H9 (cell line): Measurements from ENCODE around the gene EMC8. TPM values are rescaled to one million over a fixed set of nuclear protein-coding genes. Genes with fewer than 3 reads are reported as not detected.

ENCODE experiments used
- DNase-seq: peaks from one replicate; pipeline ENCODE4 v3.0.0-alpha.2; 2017
- H2AFZ ChIP-seq: one replicate; pipeline ENCODE4 v1.6.1; 2013; ENCODE audit warnings: mild to moderate bottlenecking, low read length, control low read depth, moderate library complexity
- H2AK5ac ChIP-seq: 2 replicates; pipeline ENCODE4 v1.6.1; 2013; ENCODE audit warnings: low read length, control low read depth, mixed read lengths; ENCODE audit not compliant: insufficient read length
- H2BK120ac ChIP-seq: one replicate; pipeline ENCODE4 v1.6.1; 2013; ENCODE audit warnings: low read depth, mild to moderate bottlenecking, low read length, control low read depth, inconsistent platforms; ENCODE audit not compliant: poor library complexity, severe bottlenecking
- H2BK12ac ChIP-seq: 2 replicates; pipeline ENCODE4 v1.6.1; 2013; ENCODE audit warnings: low read length, control low read depth, mixed read lengths, low read depth; ENCODE audit not compliant: insufficient read length
- H2BK15ac ChIP-seq: 2 replicates; pipeline ENCODE4 v1.6.1; 2013; ENCODE audit warnings: low read depth, low read length, control low read depth
- H2BK20ac ChIP-seq: one replicate; pipeline ENCODE4 v1.6.1; 2013; ENCODE audit warnings: low read depth, mild to moderate bottlenecking, low read length, control low read depth, inconsistent platforms; ENCODE audit not compliant: poor library complexity, severe bottlenecking
- H2BK5ac ChIP-seq: 2 replicates; pipeline ENCODE4 v1.6.1; 2013; ENCODE audit warnings: low read length, control low read depth, mixed read lengths; ENCODE audit not compliant: insufficient read length
- H3K14ac ChIP-seq: 2 replicates; pipeline ENCODE4 v1.6.1; 2013; ENCODE audit warnings: low read length, control low read depth; ENCODE audit not compliant: insufficient read depth
- H3K18ac ChIP-seq: 2 replicates; pipeline ENCODE4 v1.6.1; 2013; ENCODE audit warnings: low read depth, mild to moderate bottlenecking, mixed read lengths, low read length, control low read depth; ENCODE audit not compliant: insufficient read length
- H3K23ac ChIP-seq: 2 replicates; pipeline ENCODE4 v1.6.1; 2013; ENCODE audit warnings: low read length, control low read depth, mixed read lengths, low read depth; ENCODE audit not compliant: insufficient read length
- H3K23me2 ChIP-seq: 2 replicates; pipeline ENCODE4 v1.6.1; 2013; ENCODE audit warnings: low read depth, mild to moderate bottlenecking, mixed read lengths, low read length, control low read depth; ENCODE audit not compliant: insufficient read length, poor library complexity, severe bottlenecking
- H3K27ac ChIP-seq: 2 replicates; pipeline ENCODE4 v1.5.1; 2013; ENCODE audit warnings: low read length, control low read depth, mixed read lengths, low read depth; ENCODE audit not compliant: insufficient read length
- H3K27me3 ChIP-seq: 2 replicates; pipeline ENCODE4 v1.6.1; 2013; ENCODE audit warnings: low read length, control low read depth, inconsistent platforms; ENCODE audit not compliant: insufficient read depth
- H3K4ac ChIP-seq: 2 replicates; pipeline ENCODE4 v1.6.1; 2013; ENCODE audit warnings: low read depth, mild to moderate bottlenecking, control low read depth, inconsistent platforms, low read length, moderate library complexity
- H3K4me1 ChIP-seq: 2 replicates; pipeline ENCODE4 v1.6.1; 2013; ENCODE audit warnings: low read length, control low read depth, inconsistent platforms; ENCODE audit not compliant: insufficient read depth
- H3K4me2 ChIP-seq: 2 replicates; pipeline ENCODE4 v1.6.1; 2013; ENCODE audit warnings: low read length, control low read depth, mixed read lengths; ENCODE audit not compliant: insufficient read length, insufficient read depth
- H3K56ac ChIP-seq: 2 replicates; pipeline ENCODE4 v1.6.1; 2013; ENCODE audit warnings: low read depth, mild to moderate bottlenecking, mixed read lengths, low read length, control low read depth; ENCODE audit not compliant: insufficient read length
- H3K79me1 ChIP-seq: 2 replicates; pipeline ENCODE4 v1.6.1; 2013; ENCODE audit warnings: low read depth, mild to moderate bottlenecking, moderate library complexity, low read length, control low read depth, inconsistent platforms; ENCODE audit not compliant: insufficient read depth, poor library complexity, severe bottlenecking
- H3K79me2 ChIP-seq: 2 replicates; pipeline ENCODE4 v1.6.1; 2013; ENCODE audit warnings: low read length, control low read depth, inconsistent platforms; ENCODE audit not compliant: insufficient read depth
- H3K9ac ChIP-seq: 2 replicates; pipeline ENCODE4 v1.6.1; 2013; ENCODE audit warnings: low read length, control low read depth, mixed read lengths; ENCODE audit not compliant: insufficient read length; ENCODE audit errors: extremely low read depth
- H3K9me3 ChIP-seq: one replicate; pipeline ENCODE4 v1.6.1; 2013; ENCODE audit warnings: low read depth, low read length, inconsistent platforms; ENCODE audit not compliant: control insufficient read depth
- H3T11ph ChIP-seq: one replicate; pipeline ENCODE4 v1.6.1; 2013; ENCODE audit warnings: mild to moderate bottlenecking, low read length, control low read depth, inconsistent platforms
- H4K20me1 ChIP-seq: one replicate; pipeline ENCODE4 v1.6.1; 2013; ENCODE audit not compliant: control insufficient read depth, insufficient read length, insufficient read depth
- H4K5ac ChIP-seq: 2 replicates; pipeline ENCODE4 v1.6.1; 2013; ENCODE audit warnings: low read depth, mild to moderate bottlenecking, mixed read lengths, low read length, control low read depth; ENCODE audit not compliant: insufficient read length
- H4K8ac ChIP-seq: replicated peaks from 2 replicates; pipeline ENCODE4 v1.6.1; 2013; ENCODE audit warnings: low read length, control low read depth, mixed read lengths, low read depth; ENCODE audit not compliant: insufficient read length
- H4K91ac ChIP-seq: 2 replicates; pipeline ENCODE4 v1.6.1; 2013; ENCODE audit warnings: low read depth, mild to moderate bottlenecking, moderate library complexity, mixed read lengths, low read length, control low read depth; ENCODE audit not compliant: insufficient read length
- H3K27ac Mint-ChIP-seq, 3 experiments: 2 replicates in 2 of 3; 3 replicates in 1 of 3; pipeline ENCODE4 v1.8.0; 2020 to 2021; ENCODE audit warnings: mixed read lengths in 3 of 3, mild to moderate bottlenecking in 1 of 3, moderate library complexity in 1 of 3
- H3K27me3 Mint-ChIP-seq: 2 replicates; pipeline ENCODE4 v1.8.0; 2021; ENCODE audit warnings: low read depth, mild to moderate bottlenecking, moderate library complexity, mixed read lengths
- H3K36me3 Mint-ChIP-seq, 3 experiments: 2 replicates in 2 of 3; 3 replicates in 1 of 3; pipeline ENCODE4 v1.8.0; 2020 to 2021; ENCODE audit warnings: low read depth in 3 of 3, mixed read lengths in 3 of 3; ENCODE audit not compliant: insufficient read depth in 1 of 3
- H3K4me1 Mint-ChIP-seq, 2 experiments: 2 replicates each; pipeline ENCODE4 v1.8.0; 2020; ENCODE audit warnings: mixed read lengths in 2 of 2
- H3K4me3 Mint-ChIP-seq, 2 experiments: 2 replicates in 1 of 2; 3 replicates in 1 of 2; pipeline ENCODE4 v1.8.0; 2020 to 2021; ENCODE audit warnings: mild to moderate bottlenecking in 2 of 2, mixed read lengths in 2 of 2, moderate library complexity in 1 of 2
- H3K9me3 Mint-ChIP-seq, 2 experiments: 2 replicates in 1 of 2; 3 replicates in 1 of 2; pipeline ENCODE4 v1.8.0; 2020; ENCODE audit warnings: mild to moderate bottlenecking in 2 of 2, mixed read lengths in 2 of 2, moderate library complexity in 1 of 2
- WGBS: extraction: QIAGEN DNeasy Blood & Tissue Kit; methylation state at CpG from one replicate; pipeline ENCODE4 v1.1.7; 2013; ENCODE audit warnings: missing lambda C conversion rate, low lambda C conversion rate, mixed read lengths; ENCODE audit not compliant: insufficient read length; ENCODE audit errors: extremely low coverage; 5-methylcytosine and 5-hydroxymethylcytosine counted together
- total RNA-seq: library from RNA; stranded (reverse); gene quantifications from 2 replicates; pipeline ENCODE4 v1.2.1, GENCODE V29; 2021
- TF ChIP-seq, protein P1 (sequence below): fragments of 200-600 bp; sonication (generic); conservative IDR thresholded peaks from 3 replicates; pipeline ENCODE4 v1.8.0; 2021; ENCODE audit warnings: antibody characterized with exemption, mild to moderate bottlenecking

Gene EMC8
- total RNA-seq, 1 experiment from 2014 or later = 52.3 TPM

DNA sequence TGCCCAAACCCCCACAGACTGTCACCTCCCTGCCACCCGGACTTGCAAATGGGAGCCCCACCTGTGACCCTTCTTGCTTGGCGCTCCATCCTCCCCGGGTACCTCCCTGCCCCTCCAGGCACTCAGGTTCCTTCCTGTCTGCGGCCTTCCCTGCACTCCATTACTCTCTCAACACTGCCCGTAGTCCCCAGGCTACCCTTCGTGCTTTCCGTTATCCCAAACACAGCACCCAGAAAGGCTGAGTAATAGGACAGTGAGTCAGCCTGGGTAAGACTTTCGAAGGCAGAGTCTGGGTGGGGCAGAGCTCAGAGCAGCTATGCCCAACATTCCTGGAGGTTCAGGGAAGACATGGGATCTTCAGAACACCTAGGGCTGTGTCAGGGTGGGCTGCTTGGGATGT lies 31.8 kb downstream of the EMC8 start:
- H4K20me1 ChIP-seq = no peaks in the 10 kb centered on the region
- H3K9me3 Mint-ChIP-seq = no peaks in the 10 kb centered on the region
- no peak overlapping the region for H3K27ac ChIP-seq
- H2BK120ac ChIP-seq = no peak overlapping the region
- no peaks in the 10 kb centered on the region for H3K79me1 ChIP-seq
- no peak overlapping the region for H2BK12ac ChIP-seq
- no peak overlapping the region for H3K4ac ChIP-seq
- no peak overlapping the region for H2BK15ac ChIP-seq
- no peaks in the 10 kb centered on the region for H3K23me2 ChIP-seq
- peaks cover 3% of the 10 kb centered on the region; the same call in 1 of the 2 replicates for H3K4me1 ChIP-seq
- H3K27me3 ChIP-seq = no peaks in the 10 kb centered on the region
- H3K18ac ChIP-seq = peak overlapping the region; percentile 10
- H3K4me3 Mint-ChIP-seq = no peak overlapping the region
- H4K8ac ChIP-seq = no peak overlapping the region
- H4K5ac ChIP-seq = no peak overlapping the region
- no peak overlapping the region for H2AFZ ChIP-seq
- peak overlapping the region in 2 of 3 experiments; percentile 56 to 78; a peak in 3 of 7 replicates for H3K27ac Mint-ChIP-seq
- H2AK5ac ChIP-seq = no peak overlapping the region
- H2BK20ac ChIP-seq = no peak overlapping the region
- H3K79me2 ChIP-seq = no peaks in the 10 kb centered on the region
- H3K4me2 ChIP-seq = no peak overlapping the region
- no peak overlapping the region for H3T11ph ChIP-seq
- H3K14ac ChIP-seq = peak overlapping the region; percentile 24; the same call in 1 of the 2 replicates
- no peak overlapping the region for H3K23ac ChIP-seq
- TF ChIP-seq, protein P1, sequence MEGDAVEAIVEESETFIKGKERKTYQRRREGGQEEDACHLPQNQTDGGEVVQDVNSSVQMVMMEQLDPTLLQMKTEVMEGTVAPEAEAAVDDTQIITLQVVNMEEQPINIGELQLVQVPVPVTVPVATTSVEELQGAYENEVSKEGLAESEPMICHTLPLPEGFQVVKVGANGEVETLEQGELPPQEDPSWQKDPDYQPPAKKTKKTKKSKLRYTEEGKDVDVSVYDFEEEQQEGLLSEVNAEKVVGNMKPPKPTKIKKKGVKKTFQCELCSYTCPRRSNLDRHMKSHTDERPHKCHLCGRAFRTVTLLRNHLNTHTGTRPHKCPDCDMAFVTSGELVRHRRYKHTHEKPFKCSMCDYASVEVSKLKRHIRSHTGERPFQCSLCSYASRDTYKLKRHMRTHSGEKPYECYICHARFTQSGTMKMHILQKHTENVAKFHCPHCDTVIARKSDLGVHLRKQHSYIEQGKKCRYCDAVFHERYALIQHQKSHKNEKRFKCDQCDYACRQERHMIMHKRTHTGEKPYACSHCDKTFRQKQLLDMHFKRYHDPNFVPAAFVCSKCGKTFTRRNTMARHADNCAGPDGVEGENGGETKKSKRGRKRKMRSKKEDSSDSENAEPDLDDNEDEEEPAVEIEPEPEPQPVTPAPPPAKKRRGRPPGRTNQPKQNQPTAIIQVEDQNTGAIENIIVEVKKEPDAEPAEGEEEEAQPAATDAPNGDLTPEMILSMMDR = no peak
- no peaks in the 10 kb centered on the region for H3K9me3 ChIP-seq
- H2BK5ac ChIP-seq = no peak overlapping the region
- H3K9ac ChIP-seq = no peak overlapping the region
- DNase-seq = no peak
- peaks cover 25 to 41% of the 10 kb centered on the region in 2 experiments for H3K4me1 Mint-ChIP-seq
- peaks cover 0 to 8% (median 0%) of the 10 kb centered on the region in 3 experiments; a peak in 3 of 7 replicates for H3K36me3 Mint-ChIP-seq
- no peak overlapping the region for H3K56ac ChIP-seq
- WGBS = no CpG with 5 or more reads among the region's 8 CpGs
- H4K91ac ChIP-seq = no peak overlapping the region
- H3K27me3 Mint-ChIP-seq = peaks cover 2% of the 10 kb centered on the region; the same call in 1 of the 2 replicates
